HEK293T (cell line): ENCODE measurements around the gene IFIT1B.

Experiments used
- CTCF ChIA-PET: fragments of 350-600 bp; formaldehyde crosslinking; extraction: SDS; loops from one replicate; lab custom pipeline; 2021; ENCODE audit warnings: antibody characterized with exemption, inconsistent platforms; lab: Yijun Ruan, JAX
- POLR2A ChIA-PET: fragments of 350-600 bp; formaldehyde crosslinking; extraction: SDS; loops from one replicate; lab custom pipeline; 2020; ENCODE audit warnings: antibody characterized with exemption, inconsistent platforms; lab: Yijun Ruan, JAX
- DNase-seq: peaks from one replicate; pipeline ENCODE4 v3.0.0; 2012; ENCODE audit warnings: mixed read lengths; ENCODE audit errors: extremely low spot score
- ARNT ChIP-seq: fragments of 450-650 bp; IDR thresholded peaks from 2 replicates; pipeline ENCODE4 v1.6.1; 2017; ENCODE audit warnings: mild to moderate bottlenecking
- BHLHE40 ChIP-seq: fragments of 450-650 bp; IDR thresholded peaks from 2 replicates; pipeline ENCODE4 v1.6.1; 2016; ENCODE audit warnings: mild to moderate bottlenecking, moderate library complexity, borderline replicate concordance
- CTBP1 ChIP-seq: fragments of 450-650 bp; IDR thresholded peaks from 2 replicates; pipeline ENCODE4 v1.6.1; 2016; ENCODE audit warnings: borderline replicate concordance
- ELF4 ChIP-seq: fragments of 450-650 bp; IDR thresholded peaks from 2 replicates; pipeline ENCODE4 v1.6.1; 2017; ENCODE audit warnings: antibody characterized with exemption
- FOXA1 ChIP-seq: fragments of 450-650 bp; IDR thresholded peaks from 2 replicates; pipeline ENCODE4 v1.6.1; 2016; ENCODE audit warnings: mild to moderate bottlenecking
- FOXK2 ChIP-seq: fragments of 450-650 bp; IDR thresholded peaks from 2 replicates; pipeline ENCODE4 v1.6.1; 2016; ENCODE audit warnings: mild to moderate bottlenecking
- FOXM1 ChIP-seq: fragments of 450-650 bp; IDR thresholded peaks from 2 replicates; pipeline ENCODE4 v1.6.1; 2017; ENCODE audit warnings: mild to moderate bottlenecking, borderline replicate concordance
- HDGF ChIP-seq: fragments of 450-650 bp; IDR thresholded peaks from 2 replicates; pipeline ENCODE4 v1.6.1; 2017; ENCODE audit warnings: antibody characterized with exemption, borderline replicate concordance
- L3MBTL2 ChIP-seq: fragments of 450-650 bp; conservative IDR thresholded peaks from 2 replicates; pipeline ENCODE4 v1.6.1; 2016; ENCODE audit warnings: mild to moderate bottlenecking
- LEF1 ChIP-seq: fragments of 450-650 bp; IDR thresholded peaks from 2 replicates; pipeline ENCODE4 v1.6.1; 2017; ENCODE audit warnings: mild to moderate bottlenecking, borderline replicate concordance
- NFRKB ChIP-seq: fragments of 450-650 bp; IDR thresholded peaks from 2 replicates; pipeline ENCODE4 v1.6.1; 2016; ENCODE audit warnings: mild to moderate bottlenecking, moderate library complexity
- SP1 ChIP-seq: fragments of 450-650 bp; IDR thresholded peaks from 2 replicates; pipeline ENCODE4 v1.6.1; 2017
- SUZ12 ChIP-seq: fragments of 450-650 bp; IDR thresholded peaks from 2 replicates; pipeline ENCODE4 v1.6.1; 2016; ENCODE audit warnings: mild to moderate bottlenecking
- TARDBP ChIP-seq: fragments of 450-650 bp; IDR thresholded peaks from 2 replicates; pipeline ENCODE4 v1.6.1; 2016
- ZNF384 ChIP-seq: fragments of 450-650 bp; IDR thresholded peaks from 2 replicates; pipeline ENCODE4 v1.6.1; 2016
- TF ChIP-seq, protein P1 (sequence below): fragments of 450-650 bp; IDR thresholded peaks from 2 replicates; pipeline ENCODE4 v1.6.1; 2016

Gene IFIT1B

DNA sequence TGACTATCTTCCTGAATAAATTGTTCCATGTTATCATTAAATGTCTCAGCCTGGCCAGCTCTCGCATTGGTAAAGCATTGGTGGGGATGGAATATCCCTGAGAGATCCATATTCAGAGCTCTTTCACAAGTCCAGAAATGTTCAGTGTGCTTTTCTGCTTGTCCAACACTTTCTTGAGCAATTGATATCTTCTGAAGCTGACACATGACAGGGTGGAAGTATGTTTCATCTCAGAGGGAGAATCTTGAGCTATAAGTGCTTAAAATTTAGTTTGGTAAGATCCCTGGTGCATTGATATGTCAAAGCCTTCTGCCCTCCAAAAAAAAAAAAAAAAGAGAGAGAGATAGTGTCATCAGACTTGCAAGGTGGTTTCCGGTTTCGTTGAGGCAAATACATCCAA is 42.6 kb upstream of the IFIT1B start:
- TF ChIP-seq ZNF384: no peak
- no peak for TF ChIP-seq HDGF
- TF ChIP-seq LEF1: no peak
- TF ChIP-seq SUZ12: no peak
- TF ChIP-seq TARDBP: no peak
- TF ChIP-seq FOXA1: no peak
- TF ChIP-seq L3MBTL2: no peak
- TF ChIP-seq NFRKB: no peak
- no peak for TF ChIP-seq BHLHE40
- TF ChIP-seq, protein P1, sequence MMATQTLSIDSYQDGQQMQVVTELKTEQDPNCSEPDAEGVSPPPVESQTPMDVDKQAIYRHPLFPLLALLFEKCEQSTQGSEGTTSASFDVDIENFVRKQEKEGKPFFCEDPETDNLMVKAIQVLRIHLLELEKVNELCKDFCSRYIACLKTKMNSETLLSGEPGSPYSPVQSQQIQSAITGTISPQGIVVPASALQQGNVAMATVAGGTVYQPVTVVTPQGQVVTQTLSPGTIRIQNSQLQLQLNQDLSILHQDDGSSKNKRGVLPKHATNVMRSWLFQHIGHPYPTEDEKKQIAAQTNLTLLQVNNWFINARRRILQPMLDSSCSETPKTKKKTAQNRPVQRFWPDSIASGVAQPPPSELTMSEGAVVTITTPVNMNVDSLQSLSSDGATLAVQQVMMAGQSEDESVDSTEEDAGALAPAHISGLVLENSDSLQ: no peak
- TF ChIP-seq ELF4: no peak
- TF ChIP-seq CTBP1: no peak
- ChIA-PET POLR2A (no interaction called here), CTCF (no interaction called here)
- DNase-seq: no peak

DNA sequence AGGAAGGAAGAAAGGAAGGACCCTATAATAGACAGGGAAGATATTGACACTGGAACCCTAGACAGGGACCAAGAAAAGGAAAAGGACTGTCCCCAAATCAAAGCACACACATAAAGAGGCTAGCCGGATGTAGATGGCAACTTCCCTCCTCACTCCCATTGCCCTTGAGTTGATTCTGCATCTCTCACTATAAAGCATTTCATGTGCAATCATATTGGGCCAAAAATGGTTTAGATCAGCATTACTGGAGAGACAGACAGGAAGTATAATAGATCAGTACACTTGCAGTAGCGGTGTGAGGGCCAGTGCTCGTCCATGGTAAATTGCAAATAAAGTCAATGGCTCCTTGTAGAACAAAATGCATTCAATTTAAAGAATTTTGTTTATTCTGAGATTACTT is 41.6 kb upstream of the IFIT1B start:
- CTCF ChIA-PET: no interaction called here
- POLR2A ChIA-PET: no interaction called here

DNA sequence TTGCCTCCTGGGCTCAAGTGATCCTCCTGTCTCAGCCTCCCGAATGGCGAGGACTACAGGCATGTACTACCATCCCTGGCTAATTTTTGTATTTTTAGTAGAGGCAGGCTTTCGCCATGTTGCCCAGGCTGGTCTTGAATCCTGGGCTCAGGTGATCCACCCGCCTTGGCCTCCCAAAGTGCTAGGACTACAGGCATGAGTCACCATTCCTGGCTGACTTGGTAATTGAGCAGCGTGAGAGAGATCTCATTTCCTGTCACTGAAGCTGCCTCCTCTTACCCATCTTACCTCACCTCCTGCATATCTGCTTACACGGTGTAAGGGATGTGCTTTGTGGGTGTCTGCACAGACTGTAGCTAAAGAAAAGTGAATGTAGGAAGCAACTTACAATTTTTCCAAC is 40.4 kb upstream of the IFIT1B start:
- ChIA-PET POLR2A (no interaction called here), CTCF (no interaction called here)
- DNase-seq: no peak
- TF ChIP-seq CTBP1: no peak
- TF ChIP-seq FOXK2: no peak

More for the DNA sequence above, 41.6 kb upstream of the IFIT1B start:
- no peak for TF ChIP-seq FOXK2
- TF ChIP-seq SUZ12: no peak
- TF ChIP-seq, protein P1: no peak
- TF ChIP-seq CTBP1: no peak
- no peak for TF ChIP-seq FOXA1
- TF ChIP-seq TARDBP: no peak
- TF ChIP-seq NFRKB: no peak
- TF ChIP-seq ARNT: no peak
- TF ChIP-seq BHLHE40: no peak
- DNase-seq: no peak

DNA sequence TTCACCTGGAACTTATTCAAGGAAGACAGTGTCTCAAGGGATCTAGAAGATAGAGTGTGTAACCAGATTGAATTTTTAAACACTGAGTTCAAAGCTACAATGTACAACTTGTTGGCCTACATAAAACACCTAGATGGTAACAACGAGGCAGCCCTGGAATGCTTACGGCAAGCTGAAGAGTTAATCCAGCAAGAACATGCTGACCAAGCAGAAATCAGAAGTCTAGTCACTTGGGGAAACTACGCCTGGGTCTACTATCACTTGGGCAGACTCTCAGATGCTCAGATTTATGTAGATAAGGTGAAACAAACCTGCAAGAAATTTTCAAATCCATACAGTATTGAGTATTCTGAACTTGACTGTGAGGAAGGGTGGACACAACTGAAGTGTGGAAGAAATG is 39.1 kb upstream of the IFIT1B start:
- no peak for DNase-seq
- ChIA-PET POLR2A (no interaction called here), CTCF (no interaction called here)
- TF ChIP-seq CTBP1 (no peak), ELF4 (no peak), FOXM1 (no peak), L3MBTL2 (no peak), ARNT (no peak), ZNF384 (no peak), SUZ12 (no peak), LEF1 (no peak), BHLHE40 (no peak), TARDBP (no peak), SP1 (no peak), FOXA1 (no peak)
- TF ChIP-seq, protein P1: no peak

DNA sequence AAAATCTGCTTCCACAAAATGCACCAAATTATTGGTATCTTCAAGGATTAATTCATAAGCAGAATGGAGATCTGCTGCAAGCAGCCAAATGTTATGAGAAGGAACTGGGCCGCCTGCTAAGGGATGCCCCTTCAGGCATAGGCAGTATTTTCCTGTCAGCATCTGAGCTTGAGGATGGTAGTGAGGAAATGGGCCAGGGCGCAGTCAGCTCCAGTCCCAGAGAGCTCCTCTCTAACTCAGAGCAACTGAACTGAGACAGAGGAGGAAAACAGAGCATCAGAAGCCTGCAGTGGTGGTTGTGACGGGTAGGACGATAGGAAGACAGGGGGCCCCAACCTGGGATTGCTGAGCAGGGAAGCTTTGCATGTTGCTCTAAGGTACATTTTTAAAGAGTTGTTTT is 38.0 kb upstream of the IFIT1B start:
- POLR2A ChIA-PET: no interaction called here
- TF ChIP-seq CTBP1: no peak
- no peak for TF ChIP-seq ARNT
- TF ChIP-seq BHLHE40: no peak
- no peak for TF ChIP-seq FOXA1
- no peak for TF ChIP-seq SP1
- TF ChIP-seq ELF4: no peak
- TF ChIP-seq LEF1: no peak
- no peak for TF ChIP-seq FOXM1
- TF ChIP-seq, protein P1: no peak
- no peak for TF ChIP-seq NFRKB
- no peak for TF ChIP-seq HDGF
- no peak for TF ChIP-seq FOXK2
- no peak for TF ChIP-seq L3MBTL2
- TF ChIP-seq TARDBP: no peak
- no peak for TF ChIP-seq ZNF384
- no peak for DNase-seq
- CTCF ChIA-PET: no interaction called here

DNA sequence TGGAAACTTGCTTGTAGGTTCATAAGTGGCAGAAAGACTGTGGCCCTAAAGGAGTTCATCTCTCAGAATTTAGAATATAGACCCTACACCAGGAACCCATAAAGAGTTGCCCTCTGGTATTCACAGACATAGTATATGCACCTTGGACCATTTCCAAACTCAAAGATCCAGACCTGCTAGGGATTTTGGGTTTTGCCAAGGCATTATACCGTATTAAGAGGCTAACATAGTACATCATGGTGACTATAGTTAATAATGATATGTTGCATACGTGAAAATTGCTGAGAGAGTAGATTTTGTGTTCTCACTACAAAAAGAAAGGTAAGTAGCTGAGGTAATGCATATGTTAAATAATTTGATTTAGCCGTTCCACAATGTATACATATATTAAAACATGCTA is 36.2 kb upstream of the IFIT1B start:
- POLR2A ChIA-PET: no interaction called here
- TF ChIP-seq HDGF (no peak), FOXA1 (no peak), TARDBP (no peak), SUZ12 (no peak), ZNF384 (no peak), CTBP1 (no peak), FOXM1 (no peak), LEF1 (no peak), BHLHE40 (no peak), SP1 (no peak), FOXK2 (no peak)

More for the DNA sequence above, 36.2 kb upstream of the IFIT1B start:
- CTCF ChIA-PET: interaction anchor here (0.6 kb wide), 1 partner anchor 63 kb away, joined by 5 read pairs; no protein-coding TSS in a partner anchor
- no peak for DNase-seq
